Measurements from ENCODE around the gene DBT.

- TF ChIP-seq POLR2A (IDR thresholded peaks at IDR 0.05; ENCODE audit: low read depth) (no peak), POLR2AphosphoS5 (IDR thresholded peaks at IDR 0.05) (no peak)
- TF ChIP-seq, protein P1, sequence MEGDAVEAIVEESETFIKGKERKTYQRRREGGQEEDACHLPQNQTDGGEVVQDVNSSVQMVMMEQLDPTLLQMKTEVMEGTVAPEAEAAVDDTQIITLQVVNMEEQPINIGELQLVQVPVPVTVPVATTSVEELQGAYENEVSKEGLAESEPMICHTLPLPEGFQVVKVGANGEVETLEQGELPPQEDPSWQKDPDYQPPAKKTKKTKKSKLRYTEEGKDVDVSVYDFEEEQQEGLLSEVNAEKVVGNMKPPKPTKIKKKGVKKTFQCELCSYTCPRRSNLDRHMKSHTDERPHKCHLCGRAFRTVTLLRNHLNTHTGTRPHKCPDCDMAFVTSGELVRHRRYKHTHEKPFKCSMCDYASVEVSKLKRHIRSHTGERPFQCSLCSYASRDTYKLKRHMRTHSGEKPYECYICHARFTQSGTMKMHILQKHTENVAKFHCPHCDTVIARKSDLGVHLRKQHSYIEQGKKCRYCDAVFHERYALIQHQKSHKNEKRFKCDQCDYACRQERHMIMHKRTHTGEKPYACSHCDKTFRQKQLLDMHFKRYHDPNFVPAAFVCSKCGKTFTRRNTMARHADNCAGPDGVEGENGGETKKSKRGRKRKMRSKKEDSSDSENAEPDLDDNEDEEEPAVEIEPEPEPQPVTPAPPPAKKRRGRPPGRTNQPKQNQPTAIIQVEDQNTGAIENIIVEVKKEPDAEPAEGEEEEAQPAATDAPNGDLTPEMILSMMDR (IDR thresholded peaks at IDR 0.05): no peak
Measured at GRCh38 chr1:100284591-100284990, 35.0 kb upstream of the DBT start.
